ENCODE measurements around the gene ALPP.
"Not testable (repeated sequence)": the region's sequence is repeated elsewhere in the genome, so short reads cannot be mapped to it uniquely, and the experiment has no call there.

ALPP gene

DNA sequence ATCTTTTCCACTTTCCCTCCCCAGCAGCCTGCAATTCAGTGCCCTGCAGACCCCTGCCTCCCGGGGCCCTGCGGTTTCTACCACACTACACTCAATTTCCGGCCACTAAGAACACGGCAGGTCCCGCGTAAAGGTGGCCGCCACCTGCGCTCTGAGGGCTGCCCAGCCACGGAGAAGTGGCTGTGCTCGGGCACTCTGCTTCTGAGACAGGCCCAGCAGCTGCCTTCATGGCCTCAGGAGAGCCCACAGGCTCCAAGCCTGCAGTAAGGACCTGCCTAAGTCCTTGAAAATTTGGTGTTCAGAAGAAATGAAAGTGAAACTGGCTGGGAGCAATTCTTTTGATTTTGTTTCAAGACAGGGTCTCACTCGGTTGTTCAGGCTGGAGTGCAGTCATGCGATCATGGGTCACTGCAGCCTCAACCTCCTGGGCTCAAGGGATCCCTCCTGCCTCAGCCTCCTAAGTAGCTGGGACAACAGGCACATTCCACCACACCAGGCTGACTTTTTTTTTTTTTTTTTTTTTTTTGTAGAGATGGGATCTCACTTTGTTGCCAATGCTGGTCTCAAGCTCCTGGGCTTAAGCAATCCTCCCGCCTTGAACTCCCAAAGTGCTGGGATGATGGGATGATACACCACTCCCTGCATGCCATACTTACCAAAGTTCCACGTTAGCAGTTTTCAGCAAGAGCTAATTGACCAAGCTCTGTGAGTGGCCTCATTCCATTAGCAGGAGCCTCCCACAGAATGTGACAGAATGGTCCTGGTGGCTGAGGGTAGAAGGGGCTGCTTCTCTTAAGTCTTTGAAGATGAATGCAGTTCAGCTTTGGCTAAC, 14.6 kb upstream of the ALPP start:
- peak; percentile 6 for DNase-seq (ENCODE audit: low spot score)

DNA sequence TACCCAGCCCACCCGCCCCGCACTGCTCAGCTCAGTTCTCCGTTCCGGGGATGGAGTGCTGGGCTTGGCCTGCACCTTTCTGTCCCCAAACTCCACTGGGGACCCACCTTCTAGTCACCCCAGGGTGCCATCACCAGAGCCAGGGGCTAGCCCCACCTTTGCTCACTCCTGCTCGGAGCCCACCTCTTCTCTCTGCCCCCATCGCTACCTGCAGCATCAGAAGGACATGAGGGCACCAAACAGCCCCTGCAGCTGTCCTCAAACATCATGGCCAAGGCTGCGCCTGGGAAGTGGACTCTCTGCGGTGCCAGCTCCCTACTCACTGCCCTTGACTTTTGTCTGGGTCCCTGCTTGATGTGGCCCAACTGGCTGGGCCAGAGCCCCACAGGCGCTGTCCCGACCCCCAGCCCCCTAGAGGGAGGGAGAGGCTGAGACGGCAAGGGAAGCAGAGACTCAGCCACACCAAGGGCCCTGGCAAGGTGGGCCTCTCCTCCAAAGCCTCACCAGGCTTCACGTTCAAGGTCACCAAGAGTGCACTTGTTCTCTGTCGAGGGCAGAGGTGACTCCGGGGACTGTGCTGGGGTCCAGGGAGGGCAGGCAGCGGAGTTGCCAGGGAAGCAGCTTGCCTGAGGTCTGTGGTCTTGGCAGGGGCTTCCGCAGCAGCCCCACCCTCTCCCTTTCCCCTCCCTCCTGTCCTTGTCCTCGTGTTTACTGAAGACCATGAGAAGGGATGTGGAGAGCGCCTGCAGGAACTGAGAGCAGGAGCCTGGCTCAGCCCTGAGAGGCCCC, 13.6 kb upstream of the ALPP start:
- not testable (repeated sequence) for DNase-seq (ENCODE audit: low spot score)

DNA sequence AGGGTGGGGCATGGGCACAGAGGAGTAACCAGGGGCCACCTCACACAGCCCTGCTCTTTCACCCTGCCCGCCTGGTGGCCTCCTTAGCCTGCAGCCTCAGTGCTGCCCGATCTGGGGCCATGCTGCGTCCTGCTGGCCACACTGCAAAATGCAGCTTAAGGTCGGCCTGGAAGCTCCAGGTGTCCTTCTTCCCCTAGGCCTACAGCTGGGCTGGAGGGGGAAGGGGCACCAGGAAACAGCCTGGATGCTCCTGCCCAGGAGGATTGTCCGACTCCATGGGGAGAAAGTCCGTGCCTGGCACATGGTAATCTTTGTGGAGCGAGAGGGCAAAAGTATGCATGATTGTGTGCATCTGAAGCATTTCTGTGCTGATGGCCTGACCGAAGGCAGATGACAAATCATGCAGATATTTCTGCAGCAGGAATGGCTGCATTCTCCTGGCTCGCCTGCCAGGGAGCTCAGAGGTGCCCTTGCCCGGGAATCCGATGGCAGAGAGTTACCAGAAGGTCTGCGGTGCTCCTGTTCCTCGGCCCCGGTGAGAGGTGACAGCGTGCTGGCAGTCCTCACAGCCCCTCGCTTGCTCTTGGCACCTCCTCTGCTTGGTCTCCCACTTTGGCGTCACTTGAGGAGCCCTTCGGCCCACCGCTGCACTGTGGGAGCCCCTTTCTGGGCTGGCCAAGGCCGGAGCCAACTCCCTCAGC, 12.8 kb upstream of the ALPP start:
- DNase-seq (ENCODE audit: low spot score) = no peak

DNA sequence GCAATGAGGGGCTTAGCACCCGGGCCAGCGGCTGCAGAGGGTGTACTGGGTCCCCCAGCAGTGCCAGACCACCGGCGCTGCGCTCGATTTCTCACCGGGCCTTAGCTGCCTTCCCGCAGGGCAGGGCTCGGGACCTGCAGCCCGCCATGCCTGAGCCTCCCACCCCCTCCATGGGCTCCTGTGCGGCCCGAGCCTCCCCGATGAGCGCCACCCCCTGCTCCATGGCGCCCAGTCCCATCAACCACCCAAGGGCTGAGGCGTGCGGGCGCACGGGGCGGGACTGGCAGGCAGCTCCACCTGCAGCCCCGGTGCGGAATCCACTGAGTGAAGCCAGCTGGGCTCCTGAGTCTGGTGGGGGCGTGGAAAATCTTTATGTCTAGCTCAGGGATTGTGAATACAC, 12.1 kb upstream of the ALPP start:
- not testable (repeated sequence) for DNase-seq (ENCODE audit: low spot score)

DNA sequence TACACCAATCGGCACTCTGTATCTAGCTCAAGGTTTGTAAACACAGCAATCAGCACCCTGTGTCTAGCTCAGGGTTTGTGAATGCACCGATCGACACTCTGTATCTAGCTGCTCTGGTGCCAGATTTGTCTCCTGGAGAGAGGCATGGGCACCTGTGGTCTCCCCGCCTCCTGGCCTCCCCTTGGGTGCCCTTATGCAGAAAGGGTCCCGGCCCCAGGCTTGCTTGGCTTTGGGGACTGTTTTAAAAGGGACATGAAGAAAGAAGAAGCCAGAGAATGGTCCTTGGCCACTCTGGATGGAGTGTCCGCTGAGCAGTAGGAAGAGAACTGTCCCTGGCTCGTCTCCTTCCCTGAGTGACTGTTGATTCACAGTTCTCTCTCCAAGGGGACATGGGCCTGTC, 11.5 kb upstream of the ALPP start:
- DNase-seq (ENCODE audit: low spot score) = no peak

DNA sequence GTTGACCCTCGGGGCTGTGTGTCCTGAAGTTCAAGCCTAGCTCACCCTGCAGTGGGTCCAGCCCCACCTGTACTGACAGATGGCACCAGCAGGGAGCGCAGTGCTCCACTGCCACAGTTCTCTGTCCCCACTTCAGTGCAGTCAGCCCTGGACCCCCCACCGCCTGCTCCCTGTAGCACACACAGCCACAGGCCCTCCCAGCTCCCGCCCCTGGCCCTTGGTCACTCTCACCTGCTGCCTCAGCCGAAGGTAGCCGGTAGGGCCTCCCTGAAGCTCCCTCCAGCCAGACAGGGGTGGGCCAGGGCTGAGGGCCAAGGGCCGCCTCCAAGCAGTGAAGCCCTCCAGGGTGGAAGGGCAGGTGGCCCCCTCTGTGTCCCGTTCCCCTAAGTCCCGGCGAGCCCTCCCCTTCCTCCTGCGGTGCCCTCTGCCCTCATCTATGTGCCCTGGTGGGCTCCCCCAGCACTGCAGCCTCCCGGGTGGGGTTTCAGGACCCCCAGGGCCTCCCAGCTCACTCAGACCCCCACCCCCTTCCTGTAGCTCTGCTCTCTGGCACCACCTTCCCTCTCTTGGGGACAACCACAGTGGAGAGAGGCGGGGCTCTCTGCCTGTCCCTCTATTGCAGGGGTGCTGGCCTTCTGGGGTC, 10.8 kb upstream of the ALPP start:
- DNase-seq (ENCODE audit: low spot score) = no peak

DNA sequence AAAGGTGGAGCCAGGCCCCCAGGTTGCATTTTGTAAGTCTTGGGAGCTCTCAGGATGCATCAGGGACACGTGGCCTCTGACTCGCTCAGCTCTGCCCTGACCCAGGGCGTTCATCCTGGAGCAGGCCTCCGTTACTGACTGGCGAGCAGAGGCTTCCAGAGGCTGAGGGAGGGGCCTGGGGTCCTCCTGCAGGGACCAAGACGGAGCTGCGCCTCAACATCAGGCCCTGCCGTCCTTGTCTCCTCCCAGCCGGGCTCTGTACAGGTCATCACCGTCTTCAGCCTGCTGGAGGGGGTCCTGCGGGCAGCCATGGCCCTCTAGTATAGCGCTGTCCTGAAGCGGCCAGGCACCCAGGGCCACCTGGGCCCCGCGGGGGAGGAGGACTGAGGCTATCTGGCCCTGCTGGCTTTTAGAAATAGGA, 10.2 kb upstream of the ALPP start:
- no peak for DNase-seq (ENCODE audit: low spot score)

DNA sequence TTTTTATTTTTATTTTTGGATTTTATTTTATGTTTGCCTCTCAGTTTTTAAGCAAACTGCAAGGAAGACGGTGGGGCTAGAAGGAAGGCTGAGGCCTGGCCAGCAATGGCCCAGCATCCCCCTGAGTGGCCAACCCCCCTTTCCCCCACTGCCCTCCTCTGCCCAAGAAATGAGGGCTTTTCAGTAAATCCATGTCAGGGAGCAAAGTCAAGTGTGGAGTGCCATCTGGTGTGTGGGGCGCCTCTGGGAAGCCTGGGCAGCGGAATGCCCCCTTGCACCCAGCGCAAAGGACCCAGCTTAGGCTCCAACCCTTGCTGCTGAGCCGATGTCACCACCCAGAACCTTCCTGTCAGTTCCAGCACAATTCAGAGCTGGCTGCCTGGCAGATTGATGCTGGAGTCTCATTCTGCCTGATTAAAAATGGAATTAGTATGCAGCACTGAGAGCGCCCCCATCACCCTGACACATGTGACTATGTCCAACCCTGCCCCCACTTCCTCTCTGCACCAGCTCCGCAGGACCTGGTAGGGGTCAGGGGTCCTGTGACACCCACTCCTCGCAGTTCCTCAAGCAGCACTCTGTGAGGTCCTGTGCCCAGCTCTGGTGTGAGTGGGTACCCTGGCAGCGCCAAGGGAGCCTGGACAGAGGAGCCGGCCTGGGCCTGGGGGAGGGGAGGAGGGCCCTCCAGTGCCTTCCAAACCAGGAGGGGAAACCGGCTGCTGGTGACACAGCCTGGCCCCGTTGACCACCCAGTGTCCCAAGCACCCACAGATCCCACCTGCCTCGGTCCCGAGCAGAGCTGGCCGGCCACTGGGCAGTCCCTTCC, 9.2 kb upstream of the ALPP start:
- no peak for DNase-seq (ENCODE audit: low spot score)

DNA sequence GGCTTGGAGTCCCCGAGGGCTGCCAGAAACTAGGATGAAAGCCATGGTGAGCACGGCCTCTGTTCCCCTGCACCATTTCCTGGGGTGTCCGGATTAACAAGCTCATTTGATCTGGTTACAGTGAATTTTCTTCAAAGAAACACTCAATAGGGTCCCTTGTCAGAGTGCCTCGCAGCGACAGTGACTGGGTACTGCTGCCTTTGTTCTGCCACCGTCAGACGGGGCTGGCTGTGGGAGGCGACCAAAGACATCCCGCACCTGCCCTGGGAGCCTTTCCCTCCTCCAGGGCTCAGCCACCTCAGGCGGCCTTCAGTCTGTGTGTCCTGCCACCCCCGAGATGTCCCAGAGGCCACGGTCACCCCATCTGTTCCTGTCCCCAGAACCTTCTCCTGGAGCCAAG, 8.5 kb upstream of the ALPP start:
- not testable (repeated sequence) for DNase-seq (ENCODE audit: low spot score)

DNA sequence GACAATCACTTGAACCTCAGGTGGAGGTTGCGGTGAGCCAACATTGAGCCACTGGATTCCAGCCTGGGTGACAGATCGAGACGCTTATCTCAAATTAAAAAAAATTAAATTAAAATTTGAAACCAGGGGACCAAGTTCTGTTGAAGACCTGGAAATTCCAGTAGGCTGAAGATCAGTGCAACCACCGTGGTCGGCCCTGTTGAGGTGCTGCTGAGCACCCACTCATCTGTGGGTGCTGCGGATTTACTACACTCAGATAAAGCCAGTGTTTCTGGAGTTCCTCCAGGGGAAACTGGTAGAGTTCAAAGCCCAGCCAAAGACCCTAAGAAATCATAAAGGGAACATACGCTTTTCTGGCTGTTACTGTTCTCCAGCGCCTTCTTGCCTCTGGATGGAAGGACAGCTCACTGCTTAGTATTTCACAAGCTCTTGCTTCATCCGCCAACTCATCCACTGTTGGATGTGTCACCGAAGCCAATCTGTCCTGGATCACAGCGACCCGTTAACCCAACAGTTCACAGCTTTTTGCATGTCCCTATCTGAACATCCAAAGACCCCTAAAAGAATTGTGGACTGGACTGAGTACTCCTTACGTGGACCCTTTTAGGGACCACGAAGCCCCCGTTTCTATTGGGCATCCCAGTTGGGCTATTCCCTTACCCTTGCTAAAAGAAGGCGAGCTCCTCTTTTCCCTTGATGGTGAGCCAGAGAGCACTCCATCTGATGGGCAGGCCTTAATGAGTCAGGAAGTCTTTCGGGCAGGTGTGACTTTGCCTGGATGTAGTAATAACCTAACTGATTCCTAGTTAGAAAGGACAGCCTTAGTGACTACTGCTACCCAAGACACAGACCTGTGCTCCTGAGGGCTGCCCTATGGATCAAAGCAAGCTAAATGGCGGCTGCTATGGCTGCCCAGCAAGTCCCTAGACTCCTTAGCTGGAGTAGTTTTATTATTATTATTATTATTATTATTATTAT, 6.0 kb upstream of the ALPP start:
- DNase-seq (ENCODE audit: low spot score) = no peak

DNA sequence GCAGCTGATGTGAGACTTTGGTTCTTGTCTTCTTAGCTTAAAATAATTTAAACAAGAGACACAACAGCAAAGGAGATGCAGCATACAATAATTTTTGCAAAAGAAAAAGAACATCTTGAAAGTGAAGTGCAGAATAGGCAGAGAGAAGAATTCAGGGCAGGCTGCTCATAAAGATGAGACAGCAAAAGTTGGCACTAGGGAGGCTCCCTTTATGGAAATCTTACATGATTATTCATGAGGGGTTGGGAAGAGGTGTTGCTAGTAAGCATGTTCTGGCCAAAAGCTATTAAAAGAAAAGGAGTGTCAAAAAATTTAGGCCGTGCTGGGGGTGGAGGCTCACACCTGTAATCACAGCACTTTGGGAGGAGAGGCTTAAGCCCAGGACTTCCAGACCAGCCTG, 4.2 kb upstream of the ALPP start:
- DNase-seq (ENCODE audit: low spot score) = no peak

DNA sequence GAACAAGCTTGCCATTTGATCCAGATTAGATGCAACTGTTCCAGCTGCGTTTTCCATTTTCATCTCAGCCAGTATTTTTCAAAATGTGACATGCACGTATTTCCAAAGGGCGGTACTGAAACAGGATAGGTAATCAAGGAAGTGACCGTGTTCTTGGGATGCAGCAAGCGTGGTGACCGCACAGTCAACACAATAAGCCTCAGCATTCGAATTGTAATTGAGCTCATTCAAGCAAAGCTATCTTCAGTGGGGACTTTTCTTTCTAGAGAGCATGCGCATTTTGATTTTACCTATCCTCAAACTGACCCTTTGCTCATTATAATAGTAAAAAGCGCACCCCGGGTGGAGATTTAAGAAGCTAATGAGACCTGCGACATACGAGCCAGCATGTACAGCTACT, 3.4 kb upstream of the ALPP start:
- no peak for DNase-seq (ENCODE audit: low spot score)

DNA sequence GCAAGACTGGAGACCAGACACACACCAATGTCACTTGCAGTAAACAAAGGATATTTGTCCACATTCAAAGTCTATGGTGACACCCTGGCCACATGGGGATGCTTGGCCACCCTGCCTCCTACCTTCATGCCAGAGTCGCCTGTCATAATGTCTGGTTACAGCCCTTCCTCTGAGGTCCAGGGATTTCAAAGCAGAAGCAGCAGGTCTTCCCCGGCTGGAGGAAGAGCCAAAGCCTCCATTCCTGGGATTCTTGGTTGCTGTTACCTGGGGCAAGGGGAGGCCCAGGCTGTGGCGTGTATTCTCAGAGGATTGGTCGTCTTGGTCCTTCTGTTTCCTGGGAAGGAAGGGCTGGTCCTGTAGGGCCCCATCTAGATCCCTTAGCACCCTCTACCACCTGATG, 2.3 kb upstream of the ALPP start:
- no peak for DNase-seq (ENCODE audit: low spot score)

DNA sequence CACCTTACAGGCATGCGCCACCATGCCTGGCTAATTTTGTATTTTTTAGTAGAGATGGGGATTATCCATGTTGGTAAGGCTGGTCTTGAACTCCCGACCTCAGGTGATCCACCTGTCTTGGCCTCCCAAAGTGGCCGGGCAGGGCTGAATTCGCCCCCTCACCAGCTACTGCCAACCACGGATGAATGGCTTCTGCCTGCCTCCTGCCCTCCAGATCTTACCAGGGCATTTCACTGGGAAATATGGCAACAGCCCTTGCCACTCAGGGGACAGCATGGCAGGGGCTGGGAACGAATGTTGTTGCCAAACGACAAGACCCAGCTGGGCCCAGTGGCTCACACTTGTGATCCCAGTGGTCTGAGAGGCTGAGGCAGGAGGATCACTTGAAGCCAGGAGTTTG, 1.8 kb upstream of the ALPP start:
- DNase-seq (ENCODE audit: low spot score) = no peak

DNA sequence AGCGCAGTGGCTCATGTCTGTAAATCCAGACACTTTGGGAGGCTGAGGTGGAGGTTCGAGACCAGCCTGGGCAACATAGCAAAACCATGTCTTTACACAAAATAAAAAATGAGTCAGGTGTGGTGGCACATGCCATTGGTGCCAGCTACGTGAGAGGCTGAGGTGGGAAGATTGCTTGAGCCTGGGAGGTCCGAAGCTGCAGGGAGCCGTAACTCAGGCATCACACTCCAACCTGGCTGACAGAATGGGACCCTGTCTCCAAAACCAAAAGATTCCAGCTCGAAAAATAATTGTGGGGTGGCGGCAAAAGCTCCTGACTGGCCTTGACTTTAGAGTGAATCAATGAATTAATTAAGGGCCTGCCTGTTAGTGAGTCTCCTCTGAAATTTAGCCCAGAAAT, 1.2 kb upstream of the ALPP start:
- no peak for DNase-seq (ENCODE audit: low spot score)

DNA sequence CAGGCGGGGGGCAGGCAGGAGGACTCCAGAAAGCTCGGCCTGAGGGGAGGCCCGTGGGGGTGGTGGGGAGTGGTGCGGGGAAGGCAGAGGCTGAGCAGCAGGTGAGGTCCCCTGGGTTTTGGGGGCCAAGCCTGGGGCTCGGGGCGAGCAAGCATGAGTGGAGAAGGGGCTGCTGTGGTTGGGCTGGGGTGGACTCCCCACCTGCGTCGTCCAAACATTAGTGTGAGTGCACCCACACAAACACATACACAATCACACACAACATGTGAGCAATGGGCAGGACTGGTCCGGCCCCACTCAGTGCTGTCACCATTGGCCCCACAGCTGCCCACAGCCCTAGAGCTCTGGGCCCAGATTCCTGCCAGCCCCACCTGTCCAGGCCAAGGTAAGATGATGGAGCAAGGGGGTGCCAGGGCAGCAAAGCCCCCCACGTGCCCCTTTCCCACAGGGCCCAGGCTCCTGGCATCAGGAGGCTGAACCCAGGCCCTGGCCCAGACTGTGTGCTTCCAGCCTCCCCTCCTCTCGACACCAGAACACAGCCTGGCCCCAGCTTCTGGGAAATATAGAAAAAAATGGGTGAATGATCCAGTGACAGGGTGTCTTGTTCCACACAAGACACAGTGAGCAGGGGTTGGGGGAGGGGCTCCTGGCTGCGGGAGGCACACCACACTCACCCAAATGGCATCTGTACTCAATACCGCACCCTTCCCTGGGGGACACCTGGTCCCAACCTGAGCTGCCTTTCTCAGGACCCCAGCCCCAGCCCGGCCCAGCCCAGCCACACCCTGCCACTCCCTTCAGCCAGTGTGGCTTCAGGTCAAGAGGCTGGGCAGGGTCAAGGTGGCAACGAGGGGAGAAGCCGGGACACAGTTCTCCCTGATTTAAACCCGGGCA, 463 bp upstream of the ALPP start:
- no peak for DNase-seq (ENCODE audit: low spot score)

DNA sequence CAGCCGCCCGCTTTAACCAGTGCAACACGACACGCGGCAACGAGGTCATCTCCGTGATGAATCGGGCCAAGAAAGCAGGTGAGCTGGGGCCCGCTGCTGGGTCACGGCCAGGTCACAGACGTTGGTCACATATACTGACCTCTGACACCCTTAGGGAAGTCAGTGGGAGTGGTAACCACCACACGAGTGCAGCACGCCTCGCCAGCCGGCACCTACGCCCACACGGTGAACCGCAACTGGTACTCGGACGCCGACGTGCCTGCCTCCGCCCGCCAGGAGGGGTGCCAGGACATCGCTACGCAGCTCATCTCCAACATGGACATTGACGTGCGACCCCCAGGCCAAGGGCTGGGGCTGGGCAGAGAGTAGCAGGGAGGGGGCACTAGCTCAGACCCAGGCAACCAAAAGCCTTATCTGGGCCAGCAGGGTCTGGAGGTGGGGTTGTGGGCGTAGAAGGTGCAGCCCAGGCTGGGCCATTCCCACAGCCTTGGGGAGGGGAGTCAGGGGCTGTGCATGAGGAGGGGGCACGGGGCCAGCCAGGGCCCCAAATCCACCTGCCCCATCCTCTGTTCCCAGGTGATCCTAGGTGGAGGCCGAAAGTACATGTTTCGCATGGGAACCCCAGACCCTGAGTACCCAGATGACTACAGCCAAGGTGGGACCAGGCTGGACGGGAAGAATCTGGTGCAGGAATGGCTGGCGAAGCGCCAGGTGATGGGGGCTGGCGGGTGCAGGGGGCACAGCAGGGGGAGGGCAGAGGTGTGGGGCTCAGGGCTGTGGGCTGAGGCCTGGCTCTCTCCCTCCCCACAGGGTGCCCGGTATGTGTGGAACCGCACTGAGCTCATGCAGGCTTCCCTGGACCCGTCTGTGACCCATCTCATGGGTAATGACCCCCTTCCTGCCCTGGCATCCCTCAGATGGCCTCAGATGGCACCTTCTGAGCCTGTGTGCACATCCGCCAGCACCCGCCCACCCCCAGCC, 1.3 kb downstream of the ALPP start:
- DNase-seq (ENCODE audit: low spot score) = not testable (repeated sequence)
